ENCODE measurements around the gene CAMSAP1.

The CAMSAP1 gene

DNA sequence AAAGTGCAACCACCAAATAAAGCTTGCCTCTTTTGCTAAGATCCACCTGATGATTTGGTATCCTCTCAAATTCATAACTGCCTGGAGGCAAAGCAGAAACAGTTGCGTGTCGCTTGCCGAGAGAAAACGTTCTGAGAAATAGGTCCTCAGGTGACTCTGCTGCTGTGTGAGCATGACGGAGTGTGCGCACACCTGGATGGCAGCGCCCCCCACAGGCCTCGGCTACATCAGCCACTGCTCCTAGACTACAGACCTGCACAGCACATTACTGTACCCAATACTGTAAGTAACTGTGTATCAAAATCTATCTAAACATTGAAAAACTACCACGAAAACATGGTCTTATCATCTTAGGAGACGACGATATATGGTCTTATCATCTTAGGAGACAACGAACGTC lies 87.4 kb downstream of the CAMSAP1 start:
- no peak overlapping the region for H3K4me3 ChIP-seq (ENCODE audit: low read length)
- peaks cover 93% of the 10 kb centered on the region for H3K36me3 ChIP-seq (ENCODE audit: insufficient read depth, low read length)
- no peaks in the 10 kb centered on the region for H3K27me3 ChIP-seq (ENCODE audit: insufficient read depth, low read length)
- no peaks in the 10 kb centered on the region for H3K9me3 ChIP-seq (ENCODE audit: low read length)
- no peak overlapping the region for H2AFZ ChIP-seq (ENCODE audit: low read depth, low read length)
- no peaks in the 10 kb centered on the region for H3K4me1 ChIP-seq (ENCODE audit: insufficient read depth, low read length)

DNA sequence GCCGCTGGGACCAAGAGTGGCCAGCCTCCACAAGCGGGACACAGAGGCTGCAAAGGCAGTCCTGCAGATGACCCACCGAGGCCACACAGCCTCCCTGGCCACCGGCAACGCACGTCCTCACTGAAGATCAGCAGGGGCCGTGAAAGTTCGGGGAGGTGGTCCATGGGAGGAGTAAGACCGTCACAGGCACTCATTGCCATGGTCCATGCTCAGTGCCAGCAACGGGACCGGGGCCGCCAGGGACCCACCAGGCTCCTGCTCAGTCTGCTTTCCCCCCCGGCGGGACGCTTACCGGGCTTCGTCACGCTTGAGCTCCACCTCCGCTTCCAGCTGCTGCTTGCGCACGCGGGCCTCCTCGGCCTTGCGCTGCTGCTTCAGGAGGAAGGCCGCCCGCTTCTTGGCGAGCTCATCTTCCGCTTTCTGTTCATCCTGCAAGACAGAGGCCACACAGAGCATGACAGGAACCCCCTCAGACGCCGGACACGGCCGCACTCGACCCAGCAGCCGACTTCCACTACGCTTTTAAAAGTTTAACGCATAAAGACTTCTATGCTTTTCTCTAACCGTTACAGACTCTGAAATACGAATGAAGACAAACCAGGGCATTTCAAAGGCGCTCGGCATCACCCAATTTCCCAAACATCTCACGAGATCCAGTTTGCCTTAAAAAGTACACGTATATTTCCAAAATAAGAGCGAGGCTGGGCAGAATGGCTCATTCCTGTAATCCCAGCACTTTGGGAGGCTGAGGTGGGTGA lies 88.4 kb downstream of the CAMSAP1 start:
- H3K36me3 ChIP-seq (ENCODE audit: insufficient read depth, low read length): peaks cover 96% of the 10 kb centered on the region
- no peaks in the 10 kb centered on the region for H3K9me3 ChIP-seq (ENCODE audit: low read length)
- H2AFZ ChIP-seq (ENCODE audit: low read depth, low read length): no peak overlapping the region
- H3K27me3 ChIP-seq (ENCODE audit: insufficient read depth, low read length): no peaks in the 10 kb centered on the region
- no peaks in the 10 kb centered on the region for H3K4me1 ChIP-seq (ENCODE audit: insufficient read depth, low read length)
- H3K4me3 ChIP-seq (ENCODE audit: low read length): no peak overlapping the region

- H3K27me3 ChIP-seq (ENCODE audit: insufficient read depth, low read length): no peaks in the 10 kb centered on the region
- H3K9me3 ChIP-seq (ENCODE audit: low read length): peaks cover 3% of the 10 kb centered on the region
- no peak overlapping the region for H2AFZ ChIP-seq (ENCODE audit: low read depth, low read length)
- peaks cover 95% of the 10 kb centered on the region for H3K36me3 ChIP-seq (ENCODE audit: insufficient read depth, low read length)
- H3K4me3 ChIP-seq (ENCODE audit: low read length): no peak overlapping the region
- H3K4me1 ChIP-seq (ENCODE audit: insufficient read depth, low read length): no peaks in the 10 kb centered on the region
Measured at GRCh38 chr9:135817951-135818717, 89.2 kb downstream of the CAMSAP1 start.

DNA sequence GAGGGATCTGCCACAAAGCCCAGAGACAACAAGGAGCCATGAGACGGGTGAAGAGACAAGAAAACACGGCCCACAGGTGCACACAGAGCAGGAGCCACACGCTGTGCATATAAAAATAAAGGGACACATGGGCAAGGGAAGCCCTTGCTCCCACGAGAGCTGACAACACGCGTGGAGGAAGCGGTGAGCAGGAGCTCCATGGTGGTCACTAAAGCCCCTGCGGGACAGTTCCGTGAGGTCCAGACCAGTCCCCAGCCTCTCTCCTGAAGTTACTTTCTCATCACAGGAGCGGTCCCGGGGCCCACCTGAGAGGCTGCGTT lies 90.7 kb downstream of the CAMSAP1 start:
- no peak overlapping the region for H2AFZ ChIP-seq (ENCODE audit: low read depth, low read length)
- peaks cover 95% of the 10 kb centered on the region for H3K36me3 ChIP-seq (ENCODE audit: insufficient read depth, low read length)
- no peaks in the 10 kb centered on the region for H3K4me1 ChIP-seq (ENCODE audit: insufficient read depth, low read length)
- H3K4me3 ChIP-seq (ENCODE audit: low read length): no peak overlapping the region
- peaks cover 5% of the 10 kb centered on the region for H3K9me3 ChIP-seq (ENCODE audit: low read length)
- H3K27me3 ChIP-seq (ENCODE audit: insufficient read depth, low read length): no peaks in the 10 kb centered on the region

- Histone ChIP-seq H3K4me3 (ENCODE audit: low read length) (no peak overlapping the region), H2AFZ (ENCODE audit: low read depth, low read length) (no peak overlapping the region), H3K27me3 (ENCODE audit: insufficient read depth, low read length) (no peaks in the 10 kb centered on the region), H3K4me1 (ENCODE audit: insufficient read depth, low read length) (no peaks in the 10 kb centered on the region), H3K36me3 (ENCODE audit: insufficient read depth, low read length) (peaks cover 95% of the 10 kb centered on the region), H3K9me3 (ENCODE audit: low read length) (peaks cover 8% of the 10 kb centered on the region)
Measured at GRCh38 chr9:135815830-135816650, 91.3 kb downstream of the CAMSAP1 start.

DNA sequence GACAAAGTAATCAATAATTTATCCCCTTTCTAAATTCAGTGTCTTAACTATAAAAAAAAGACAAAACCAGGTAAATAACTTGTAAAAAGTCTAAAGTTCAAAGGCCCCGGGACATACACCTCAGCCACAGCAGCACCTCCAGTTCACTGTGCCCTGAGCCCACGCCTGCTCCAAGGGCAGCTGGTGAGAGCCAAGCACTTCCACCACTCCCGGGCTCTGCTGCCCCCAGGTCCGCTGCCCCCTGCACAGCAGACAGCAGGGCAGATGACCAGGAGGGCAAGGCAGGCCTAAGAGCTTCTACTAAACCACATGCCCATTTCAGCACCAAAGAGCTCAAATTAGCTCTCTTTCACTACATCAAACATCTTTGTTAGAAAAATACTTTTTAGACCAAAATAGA lies 91.9 kb downstream of the CAMSAP1 start:
- H3K4me3 ChIP-seq (ENCODE audit: low read length): no peak overlapping the region
- no peaks in the 10 kb centered on the region for H3K4me1 ChIP-seq (ENCODE audit: insufficient read depth, low read length)
- H3K9me3 ChIP-seq (ENCODE audit: low read length): peaks cover 8% of the 10 kb centered on the region
- no peak overlapping the region for H2AFZ ChIP-seq (ENCODE audit: low read depth, low read length)
- H3K27me3 ChIP-seq (ENCODE audit: insufficient read depth, low read length): no peaks in the 10 kb centered on the region
- H3K36me3 ChIP-seq (ENCODE audit: insufficient read depth, low read length): peaks cover 95% of the 10 kb centered on the region

- H3K4me1 ChIP-seq (ENCODE audit: insufficient read depth, low read length): no peaks in the 10 kb centered on the region
Measured at GRCh38 chr9:135814421-135815095, 92.8 kb downstream of the CAMSAP1 start.

GRCh38 chr9:135813671-135814290 lies 93.6 kb downstream of the CAMSAP1 start:
- Histone ChIP-seq H2AFZ (ENCODE audit: low read depth, low read length) (no peak overlapping the region), H3K9me3 (ENCODE audit: low read length) (peaks cover 8% of the 10 kb centered on the region), H3K4me1 (ENCODE audit: insufficient read depth, low read length) (no peaks in the 10 kb centered on the region), H3K4me3 (ENCODE audit: low read length) (no peak overlapping the region), H3K27me3 (ENCODE audit: insufficient read depth, low read length) (no peaks in the 10 kb centered on the region), H3K36me3 (ENCODE audit: insufficient read depth, low read length) (peaks cover 97% of the 10 kb centered on the region)

More at GRCh38 chr9:135814421-135815095, 92.8 kb downstream of the CAMSAP1 start:
- Histone ChIP-seq H2AFZ (ENCODE audit: low read depth, low read length) (no peak overlapping the region), H3K36me3 (ENCODE audit: insufficient read depth, low read length) (peaks cover 94% of the 10 kb centered on the region), H3K27me3 (ENCODE audit: insufficient read depth, low read length) (no peaks in the 10 kb centered on the region), H3K9me3 (ENCODE audit: low read length) (peaks cover 8% of the 10 kb centered on the region), H3K4me3 (ENCODE audit: low read length) (no peak overlapping the region)

DNA sequence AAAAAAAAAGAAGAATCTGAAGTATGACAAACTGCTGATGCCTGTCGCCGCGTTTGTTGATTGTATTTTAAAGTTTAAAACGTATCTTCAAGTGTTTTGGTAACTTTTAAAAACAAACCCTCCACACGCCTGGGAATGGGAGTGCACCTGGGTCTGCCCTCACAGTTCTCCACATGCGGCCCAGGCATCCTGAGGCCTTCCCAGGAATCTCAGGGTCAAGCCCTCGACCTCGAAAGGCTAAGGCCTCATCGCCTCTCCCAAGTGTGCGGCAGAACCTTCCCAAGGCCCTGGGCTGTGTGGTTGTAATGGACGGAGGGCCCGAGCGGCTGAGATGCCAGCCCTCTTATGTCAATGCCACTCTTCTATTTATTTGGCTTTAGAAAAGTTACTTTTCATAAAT lies 94.4 kb downstream of the CAMSAP1 start:
- no peak overlapping the region for H2AFZ ChIP-seq (ENCODE audit: low read depth, low read length)
- H3K36me3 ChIP-seq (ENCODE audit: insufficient read depth, low read length): peaks cover 91% of the 10 kb centered on the region
- no peak overlapping the region for H3K4me3 ChIP-seq (ENCODE audit: low read length)
- no peaks in the 10 kb centered on the region for H3K27me3 ChIP-seq (ENCODE audit: insufficient read depth, low read length)
- no peaks in the 10 kb centered on the region for H3K4me1 ChIP-seq (ENCODE audit: insufficient read depth, low read length)
- H3K9me3 ChIP-seq (ENCODE audit: low read length): peaks cover 8% of the 10 kb centered on the region

DNA sequence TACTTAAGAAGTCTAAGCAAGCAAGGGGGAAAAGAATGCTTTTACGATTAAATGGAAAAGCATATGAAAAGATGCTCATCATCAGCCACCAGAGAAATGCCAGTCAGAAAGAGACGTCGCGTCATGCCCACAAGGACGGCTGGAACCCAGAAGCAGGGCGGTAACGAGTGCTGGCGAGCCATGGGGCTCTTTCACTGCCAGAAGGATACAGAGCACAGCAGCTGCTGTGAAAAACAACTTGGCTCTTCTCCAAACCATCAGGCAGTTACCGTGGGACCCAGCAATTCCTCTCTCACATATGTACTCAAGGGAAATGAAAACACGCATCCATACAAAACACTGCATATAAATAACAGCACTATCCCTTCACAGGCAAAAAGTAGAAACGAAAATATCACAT lies 95.5 kb downstream of the CAMSAP1 start:
- peaks cover 8% of the 10 kb centered on the region for H3K9me3 ChIP-seq (ENCODE audit: low read length)
- H3K36me3 ChIP-seq (ENCODE audit: insufficient read depth, low read length): peaks cover 86% of the 10 kb centered on the region
- H3K4me3 ChIP-seq (ENCODE audit: low read length): no peak overlapping the region
- H2AFZ ChIP-seq (ENCODE audit: low read depth, low read length): no peak overlapping the region
- H3K4me1 ChIP-seq (ENCODE audit: insufficient read depth, low read length): no peaks in the 10 kb centered on the region
- H3K27me3 ChIP-seq (ENCODE audit: insufficient read depth, low read length): no peaks in the 10 kb centered on the region

- H2AFZ ChIP-seq (ENCODE audit: low read depth, low read length): no peak overlapping the region
- H3K27me3 ChIP-seq (ENCODE audit: insufficient read depth, low read length): no peaks in the 10 kb centered on the region
- H3K9me3 ChIP-seq (ENCODE audit: low read length): peaks cover 8% of the 10 kb centered on the region
- H3K4me1 ChIP-seq (ENCODE audit: insufficient read depth, low read length): no peaks in the 10 kb centered on the region
- H3K36me3 ChIP-seq (ENCODE audit: insufficient read depth, low read length): peaks cover 78% of the 10 kb centered on the region
- H3K4me3 ChIP-seq (ENCODE audit: low read length): no peak overlapping the region
Measured at GRCh38 chr9:135810806-135811575, 96.4 kb downstream of the CAMSAP1 start.

DNA sequence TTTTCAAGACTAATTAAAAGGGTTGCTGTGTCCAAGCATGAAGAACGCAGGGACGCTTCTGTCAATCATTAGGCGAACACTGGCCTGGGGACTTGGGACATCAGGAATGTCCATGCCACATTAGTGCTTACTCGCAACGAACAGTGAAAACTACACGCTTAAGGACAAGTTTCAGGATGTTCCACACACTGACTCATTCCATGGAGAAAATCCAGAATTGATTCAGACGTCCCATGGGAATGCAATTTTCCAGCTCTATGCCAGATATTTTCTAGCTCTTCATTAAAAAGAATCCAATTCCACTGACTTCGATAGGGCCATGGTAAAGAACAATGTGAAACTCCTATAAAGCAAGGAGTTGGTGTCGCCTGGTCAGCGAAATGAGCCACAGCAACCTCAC lies 98.2 kb downstream of the CAMSAP1 start:
- Histone ChIP-seq H3K36me3 (ENCODE audit: insufficient read depth, low read length) (peaks cover 62% of the 10 kb centered on the region), H3K4me3 (ENCODE audit: low read length) (no peak overlapping the region), H3K27me3 (ENCODE audit: insufficient read depth, low read length) (no peaks in the 10 kb centered on the region), H3K4me1 (ENCODE audit: insufficient read depth, low read length) (no peaks in the 10 kb centered on the region), H3K9me3 (ENCODE audit: low read length) (peaks cover 8% of the 10 kb centered on the region), H2AFZ (ENCODE audit: low read depth, low read length) (no peak overlapping the region)

Measured in neuron (in vitro differentiated cells).